Measurements from ENCODE around the gene CFAP299.

Gene CFAP299

GRCh38 chr4:80560337-80560736 is 224.8 kb downstream of the CFAP299 start:
- Histone ChIP-seq H3K4me1 (ENCODE audit: insufficient read depth, low read length, severe bottlenecking) (peaks cover 9% of the 10 kb centered on the region), H3F3A (ENCODE audit: insufficient read depth, low read length) (no peaks in the 10 kb centered on the region)
- TF ChIP-seq EZH2 (IDR thresholded peaks at IDR 0.05; ENCODE audit: borderline replicate concordance, low read length) (no peak), CTCF (IDR thresholded peaks at IDR 0.05; ENCODE audit: low read length) (no peak)

GRCh38 chr4:80566203-80566872 is 230.8 kb downstream of the CFAP299 start:
- Histone ChIP-seq H4K20me1 (ENCODE audit: insufficient read depth, low read length) (no peaks in the 10 kb centered on the region), H3F3A (ENCODE audit: insufficient read depth, low read length) (no peaks in the 10 kb centered on the region), H3K9me2 (ENCODE audit: low read depth, low read length) (no peaks in the 10 kb centered on the region), H3K27me3 (ENCODE audit: insufficient read depth, low read length) (no peaks in the 10 kb centered on the region), H3K36me3 (ENCODE audit: insufficient read depth, low read length) (no peaks in the 10 kb centered on the region), H3K9ac (ENCODE audit: low read length) (peak overlapping the region; percentile 35), H3K4me2 (ENCODE audit: low read length) (peak overlapping the region; percentile 63), H2AFZ (ENCODE audit: low read length) (peak overlapping the region; percentile 96), H3K4me3 (ENCODE audit: low read depth, low read length, poor library complexity, severe bottlenecking) (peak overlapping the region; percentile 46), H3K4me1 (ENCODE audit: insufficient read depth, low read length, severe bottlenecking) (peaks cover 20% of the 10 kb centered on the region), H3K79me2 (ENCODE audit: insufficient read depth, low read length) (no peaks in the 10 kb centered on the region), H3K9me3 (ENCODE audit: low read length) (0 out of 2 replicates have a peak, but pooled peaks cover 5% of the 10 kb centered on the region), H3K27ac (ENCODE audit: low read depth, low read length, poor library complexity, severe bottlenecking) (peak overlapping the region; percentile 59)
- no peak for TF ChIP-seq EZH2 (IDR thresholded peaks at IDR 0.05; ENCODE audit: borderline replicate concordance, low read length)
- no peak for TF ChIP-seq CTCF (IDR thresholded peaks at IDR 0.05; ENCODE audit: low read length)

More at GRCh38 chr4:80560337-80560736, 224.8 kb downstream of the CFAP299 start:
- Histone ChIP-seq H3K9ac (ENCODE audit: low read length) (no peak overlapping the region), H3K9me2 (ENCODE audit: low read depth, low read length) (no peaks in the 10 kb centered on the region), H3K4me2 (ENCODE audit: low read length) (no peak overlapping the region), H3K27me3 (ENCODE audit: insufficient read depth, low read length) (no peaks in the 10 kb centered on the region), H3K9me3 (ENCODE audit: low read length) (peaks cover 13% of the 10 kb centered on the region), H3K27ac (ENCODE audit: low read depth, low read length, poor library complexity, severe bottlenecking) (no peak overlapping the region), H2AFZ (ENCODE audit: low read length) (no peak overlapping the region), H3K4me3 (ENCODE audit: low read depth, low read length, poor library complexity, severe bottlenecking) (no peak overlapping the region), H4K20me1 (ENCODE audit: insufficient read depth, low read length) (no peaks in the 10 kb centered on the region), H3K79me2 (ENCODE audit: insufficient read depth, low read length) (no peaks in the 10 kb centered on the region), H3K36me3 (ENCODE audit: insufficient read depth, low read length) (0 out of 2 replicates have a peak, but pooled peaks cover 4% of the 10 kb centered on the region)

- Histone ChIP-seq H3K9me2 (ENCODE audit: low read depth, low read length) (no peaks in the 10 kb centered on the region), H2AFZ (ENCODE audit: low read length) (no peak overlapping the region; the same call in 1 of the 2 replicates), H3K36me3 (ENCODE audit: insufficient read depth, low read length) (no peaks in the 10 kb centered on the region), H3F3A (ENCODE audit: insufficient read depth, low read length) (no peaks in the 10 kb centered on the region), H3K27me3 (ENCODE audit: insufficient read depth, low read length) (no peaks in the 10 kb centered on the region), H3K9ac (ENCODE audit: low read length) (no peak overlapping the region), H3K9me3 (ENCODE audit: low read length) (peaks cover 10% of the 10 kb centered on the region), H3K4me2 (ENCODE audit: low read length) (no peak overlapping the region), H3K79me2 (ENCODE audit: insufficient read depth, low read length) (no peaks in the 10 kb centered on the region), H3K27ac (ENCODE audit: low read depth, low read length, poor library complexity, severe bottlenecking) (no peak overlapping the region), H3K4me3 (ENCODE audit: low read depth, low read length, poor library complexity, severe bottlenecking) (no peak overlapping the region), H4K20me1 (ENCODE audit: insufficient read depth, low read length) (no peaks in the 10 kb centered on the region), H3K4me1 (ENCODE audit: insufficient read depth, low read length, severe bottlenecking) (peaks cover 23% of the 10 kb centered on the region)
- TF ChIP-seq CTCF (IDR thresholded peaks at IDR 0.05; ENCODE audit: low read length): no peak
- no peak for TF ChIP-seq EZH2 (IDR thresholded peaks at IDR 0.05; ENCODE audit: borderline replicate concordance, low read length)
Observed at GRCh38 chr4:80568891-80569290, 233.4 kb downstream of the CFAP299 start.
